ENCODE results near the gene WWOX.

WWOX gene

DNA sequence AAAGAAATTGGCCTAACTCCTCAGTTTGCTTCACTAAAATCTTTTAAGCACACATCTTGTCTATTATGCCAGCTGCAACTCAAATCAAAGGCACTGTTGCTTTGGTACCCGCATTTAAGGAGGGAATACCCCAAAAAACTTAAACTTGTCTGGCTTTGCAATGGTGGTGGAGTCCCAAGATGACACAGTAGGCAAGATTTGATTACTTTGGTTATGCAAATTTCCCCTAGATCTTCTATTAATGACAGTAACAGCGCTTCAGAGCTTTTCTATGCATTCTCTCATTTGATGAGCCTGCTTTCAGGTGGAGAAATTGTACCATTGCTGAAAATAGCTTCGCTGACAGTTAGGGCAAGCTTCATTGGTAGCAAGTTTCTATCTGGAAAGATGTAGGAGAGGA is 27.2 kb downstream of the WWOX start:
- WGBS, 2 experiments (ENCODE audit: insufficient coverage in 2 of 2): 72 to 80% methylated on average over 2 to 3 of the region's 3 CpGs
- H3K36me3 ChIP-seq (ENCODE audit: control insufficient read depth, insufficient read depth, low read length): no peaks in the 10 kb centered on the region
- H3K4me3 ChIP-seq (ENCODE audit: extremely low read depth, insufficient read depth, low read length, poor library complexity, severe bottlenecking): no peak overlapping the region
- H3K27ac ChIP-seq (ENCODE audit: low read depth, low read length, severe bottlenecking): no peak overlapping the region
- no peaks in the 10 kb centered on the region for H3K9me3 ChIP-seq (ENCODE audit: control insufficient read depth, low read length)
- no peaks in the 10 kb centered on the region for H3K4me1 ChIP-seq (ENCODE audit: control insufficient read depth, insufficient read depth, low read length, poor library complexity, severe bottlenecking)

DNA sequence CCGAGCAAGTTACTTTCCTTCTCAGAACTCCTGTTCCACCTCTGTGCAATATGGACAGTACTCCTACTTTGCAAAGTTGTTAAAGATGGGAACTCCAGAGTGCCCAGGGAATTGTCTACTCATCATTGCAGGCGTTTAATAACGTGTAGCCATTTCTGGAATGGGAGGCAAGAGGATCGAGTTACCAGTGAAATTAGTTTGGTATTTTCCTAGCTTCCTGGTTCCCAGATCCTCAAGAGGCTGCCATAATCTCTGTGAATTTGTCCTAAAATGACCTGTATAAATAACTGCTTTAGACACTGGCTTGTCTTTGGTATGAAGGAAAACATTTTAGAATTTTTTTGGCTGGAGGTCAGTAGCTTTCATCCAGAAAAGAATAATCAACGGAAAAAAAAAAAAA is 27.7 kb downstream of the WWOX start:
- no peak overlapping the region for H3K27ac ChIP-seq (ENCODE audit: low read depth, low read length, severe bottlenecking)
- no peaks in the 10 kb centered on the region for H3K36me3 ChIP-seq (ENCODE audit: control insufficient read depth, insufficient read depth, low read length)
- WGBS, 2 experiments (ENCODE audit: insufficient coverage in 2 of 2): 82 to 100% methylated on average over 2 to 3 of the region's 5 CpGs
- no peaks in the 10 kb centered on the region for H3K4me1 ChIP-seq (ENCODE audit: control insufficient read depth, insufficient read depth, low read length, poor library complexity, severe bottlenecking)
- no peak overlapping the region for H3K4me3 ChIP-seq (ENCODE audit: extremely low read depth, insufficient read depth, low read length, poor library complexity, severe bottlenecking)
- H3K9me3 ChIP-seq (ENCODE audit: control insufficient read depth, low read length): no peaks in the 10 kb centered on the region

DNA sequence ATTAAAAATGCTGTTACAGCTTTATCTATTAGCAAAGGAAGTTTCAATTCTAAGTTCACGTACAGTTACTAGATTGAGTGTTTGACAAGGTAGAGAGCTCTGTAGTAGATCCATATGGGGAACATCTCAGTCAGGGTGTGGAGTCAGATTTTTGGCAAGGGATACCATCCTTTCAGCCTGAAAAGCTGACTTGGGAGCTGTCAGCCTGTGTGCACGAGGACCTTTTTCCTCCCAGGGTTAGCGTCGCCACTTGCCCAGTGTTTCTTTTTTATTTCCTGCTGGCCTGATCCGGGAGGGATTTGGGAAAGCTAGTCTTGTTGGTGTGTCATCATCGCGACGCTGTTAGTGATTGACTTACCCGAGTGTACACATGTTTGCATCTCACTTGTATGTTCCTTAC is 29.5 kb downstream of the WWOX start:
- Histone ChIP-seq H3K9me3 (ENCODE audit: control insufficient read depth, low read length) (no peaks in the 10 kb centered on the region), H3K4me3 (ENCODE audit: extremely low read depth, insufficient read depth, low read length, poor library complexity, severe bottlenecking) (no peak overlapping the region), H3K4me1 (ENCODE audit: control insufficient read depth, insufficient read depth, low read length, poor library complexity, severe bottlenecking) (no peaks in the 10 kb centered on the region), H3K27ac (ENCODE audit: low read depth, low read length, severe bottlenecking) (no peak overlapping the region), H3K36me3 (ENCODE audit: control insufficient read depth, insufficient read depth, low read length) (no peaks in the 10 kb centered on the region)
- 98% methylated on average over 5 to 6 of the region's 9 CpGs for WGBS, 2 experiments (ENCODE audit: insufficient coverage in 2 of 2)

DNA sequence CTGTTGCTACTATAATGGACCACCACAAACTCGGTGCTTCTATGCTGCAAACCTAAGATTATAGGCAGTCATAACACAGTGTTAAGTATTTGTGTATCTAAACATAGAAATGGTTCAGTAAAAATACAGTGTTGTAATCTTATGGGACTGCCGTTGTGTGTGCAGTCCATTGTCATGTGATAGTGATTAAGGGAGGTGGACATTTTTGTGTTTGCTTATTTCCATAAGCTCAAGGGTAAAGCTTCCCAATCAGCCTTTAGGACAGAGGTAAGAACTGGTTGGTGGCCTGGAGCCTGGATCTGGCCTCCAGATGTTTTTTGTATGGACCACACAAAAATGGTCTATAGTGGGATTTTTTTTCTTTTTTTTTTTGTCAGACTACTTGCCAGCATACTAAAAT is 29.9 kb downstream of the WWOX start:
- 89 to 100% methylated on average over 1 of the region's 2 CpGs for WGBS, 2 experiments (ENCODE audit: insufficient coverage in 2 of 2)
- Histone ChIP-seq H3K9me3 (ENCODE audit: control insufficient read depth, low read length) (no peaks in the 10 kb centered on the region), H3K27ac (ENCODE audit: low read depth, low read length, severe bottlenecking) (no peak overlapping the region), H3K4me3 (ENCODE audit: extremely low read depth, insufficient read depth, low read length, poor library complexity, severe bottlenecking) (no peak overlapping the region), H3K4me1 (ENCODE audit: control insufficient read depth, insufficient read depth, low read length, poor library complexity, severe bottlenecking) (no peaks in the 10 kb centered on the region), H3K36me3 (ENCODE audit: control insufficient read depth, insufficient read depth, low read length) (no peaks in the 10 kb centered on the region)

DNA sequence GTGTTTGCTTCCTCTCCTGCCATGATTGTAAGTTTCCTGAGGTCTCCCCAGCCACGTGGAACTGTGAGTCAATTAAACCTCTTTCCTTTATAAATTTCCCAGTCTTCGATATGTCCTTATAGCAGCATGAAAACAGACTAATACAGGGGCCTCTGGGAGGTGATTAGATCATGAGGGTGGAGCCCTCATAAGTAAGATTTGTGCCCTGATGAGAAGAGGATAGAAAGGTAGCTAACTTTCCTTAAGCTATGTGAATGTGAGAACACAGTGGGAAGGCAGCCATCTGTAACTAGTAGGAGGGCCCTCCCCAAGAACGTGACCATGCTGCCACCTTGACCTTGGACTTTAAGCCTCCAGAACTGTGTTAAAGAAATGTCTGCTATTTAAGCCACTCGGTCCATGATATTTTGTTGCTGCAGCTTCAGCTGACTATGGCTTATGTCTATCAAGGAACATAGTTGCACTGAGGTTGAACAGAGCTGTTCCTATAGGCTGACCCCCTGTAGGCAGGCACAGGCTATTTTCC is 30.7 kb downstream of the WWOX start:
- Histone ChIP-seq H3K9me3 (ENCODE audit: control insufficient read depth, low read length) (no peaks in the 10 kb centered on the region), H3K4me1 (ENCODE audit: control insufficient read depth, insufficient read depth, low read length, poor library complexity, severe bottlenecking) (no peaks in the 10 kb centered on the region), H3K36me3 (ENCODE audit: control insufficient read depth, insufficient read depth, low read length) (no peaks in the 10 kb centered on the region), H3K4me3 (ENCODE audit: extremely low read depth, insufficient read depth, low read length, poor library complexity, severe bottlenecking) (no peak overlapping the region), H3K27ac (ENCODE audit: low read depth, low read length, severe bottlenecking) (no peak overlapping the region)
- 79 to 85% methylated on average over 2 to 3 of the region's 4 CpGs for whole genome bisulfite sequencing, 2 experiments (ENCODE audit: insufficient coverage in 2 of 2)

DNA sequence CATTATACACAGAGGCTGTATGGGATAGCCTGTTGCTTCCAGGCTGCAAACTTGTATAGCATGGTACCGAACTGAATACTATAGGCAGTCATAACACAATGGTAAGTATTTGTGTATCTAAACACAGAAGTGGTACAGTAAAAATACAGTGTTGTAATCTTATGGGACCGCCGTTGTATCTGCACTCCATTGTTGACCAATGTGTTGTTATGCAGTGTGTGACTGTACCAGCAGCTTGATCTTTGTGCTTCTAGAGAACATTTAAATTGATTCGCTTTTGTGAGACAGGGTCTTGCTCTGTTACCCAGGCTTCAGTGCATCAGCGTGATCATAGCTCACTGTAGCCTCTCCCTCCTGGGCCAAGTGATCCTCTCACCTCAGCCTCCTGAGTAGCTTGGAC is 31.5 kb downstream of the WWOX start:
- 79 to 100% methylated on average over 3 to 5 of the region's 5 CpGs for WGBS, 2 experiments (ENCODE audit: insufficient coverage in 2 of 2)
- H3K9me3 ChIP-seq (ENCODE audit: control insufficient read depth, low read length): no peaks in the 10 kb centered on the region
- H3K36me3 ChIP-seq (ENCODE audit: control insufficient read depth, insufficient read depth, low read length): no peaks in the 10 kb centered on the region
- H3K27ac ChIP-seq (ENCODE audit: low read depth, low read length, severe bottlenecking): no peak overlapping the region
- no peaks in the 10 kb centered on the region for H3K4me1 ChIP-seq (ENCODE audit: control insufficient read depth, insufficient read depth, low read length, poor library complexity, severe bottlenecking)
- no peak overlapping the region for H3K4me3 ChIP-seq (ENCODE audit: extremely low read depth, insufficient read depth, low read length, poor library complexity, severe bottlenecking)

DNA sequence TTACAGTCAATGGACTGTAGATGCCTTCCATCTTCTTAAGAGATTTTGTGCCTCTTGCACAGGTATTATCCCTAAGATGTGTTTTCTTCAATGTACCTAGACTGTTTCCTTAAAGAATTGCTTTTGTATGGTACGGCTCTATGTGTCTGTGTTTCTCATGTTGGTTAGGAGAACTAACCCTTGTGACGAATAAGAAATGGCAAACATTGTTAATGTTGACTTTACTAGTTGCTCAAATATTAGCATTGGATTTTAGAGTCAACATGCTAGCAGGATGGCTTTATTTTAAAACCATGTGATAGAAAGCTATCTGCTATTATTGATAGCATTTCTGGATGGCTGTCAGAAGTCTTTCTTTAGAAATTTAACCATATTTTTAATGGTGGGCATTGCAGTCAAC is 34.5 kb downstream of the WWOX start:
- no peaks in the 10 kb centered on the region for H3K36me3 ChIP-seq (ENCODE audit: control insufficient read depth, insufficient read depth, low read length)

DNA sequence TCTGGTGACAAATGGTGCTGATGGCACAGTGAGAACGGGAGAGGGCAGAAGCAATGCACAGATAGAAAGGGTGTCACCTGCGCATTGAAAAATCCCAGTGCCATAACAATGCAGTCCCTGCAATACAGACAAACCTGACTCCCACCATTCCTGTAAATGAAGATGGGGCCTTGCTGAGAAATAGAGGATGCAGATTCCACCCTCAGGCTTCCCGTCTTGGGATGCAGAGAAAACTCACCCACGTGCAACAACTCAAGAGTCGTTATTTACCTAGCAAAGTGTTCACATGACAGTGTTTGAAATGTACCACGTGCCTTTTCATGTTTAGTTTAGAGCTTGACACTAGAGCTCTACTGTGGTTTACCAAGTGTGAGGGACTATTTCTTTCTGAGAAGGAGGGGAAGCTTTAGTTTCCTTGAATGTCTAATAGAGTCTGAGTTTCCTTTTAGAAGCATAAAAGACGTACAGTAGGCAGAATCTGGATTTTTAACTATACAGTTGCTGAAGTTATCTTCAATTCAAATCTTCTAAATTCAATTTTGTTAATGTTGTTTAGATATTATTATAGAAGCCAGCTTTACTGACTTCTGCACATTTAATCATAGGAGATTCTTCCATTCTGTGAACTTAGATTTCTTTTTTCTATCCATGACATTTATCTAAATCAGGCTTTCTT is 35.6 kb downstream of the WWOX start:
- no peak overlapping the region for H3K27ac ChIP-seq (ENCODE audit: low read depth, low read length, severe bottlenecking)
- no peak overlapping the region for H3K4me3 ChIP-seq (ENCODE audit: extremely low read depth, insufficient read depth, low read length, poor library complexity, severe bottlenecking)
- no peaks in the 10 kb centered on the region for H3K4me1 ChIP-seq (ENCODE audit: control insufficient read depth, insufficient read depth, low read length, poor library complexity, severe bottlenecking)
- H3K36me3 ChIP-seq (ENCODE audit: control insufficient read depth, insufficient read depth, low read length): no peaks in the 10 kb centered on the region
- 87 to 96% methylated on average over 5 of the region's 7 CpGs for WGBS, 2 experiments (ENCODE audit: insufficient coverage in 2 of 2)
- H3K9me3 ChIP-seq (ENCODE audit: control insufficient read depth, low read length): no peaks in the 10 kb centered on the region

More for the DNA sequence above, 34.5 kb downstream of the WWOX start:
- Histone ChIP-seq H3K27ac (ENCODE audit: low read depth, low read length, severe bottlenecking) (no peak overlapping the region), H3K4me3 (ENCODE audit: extremely low read depth, insufficient read depth, low read length, poor library complexity, severe bottlenecking) (no peak overlapping the region), H3K9me3 (ENCODE audit: control insufficient read depth, low read length) (no peaks in the 10 kb centered on the region), H3K4me1 (ENCODE audit: control insufficient read depth, insufficient read depth, low read length, poor library complexity, severe bottlenecking) (no peaks in the 10 kb centered on the region)
- whole genome bisulfite sequencing, 2 experiments (ENCODE audit: insufficient coverage in 2 of 2): 88 to 92% methylated on average over 2 of the region's 2 CpGs

DNA sequence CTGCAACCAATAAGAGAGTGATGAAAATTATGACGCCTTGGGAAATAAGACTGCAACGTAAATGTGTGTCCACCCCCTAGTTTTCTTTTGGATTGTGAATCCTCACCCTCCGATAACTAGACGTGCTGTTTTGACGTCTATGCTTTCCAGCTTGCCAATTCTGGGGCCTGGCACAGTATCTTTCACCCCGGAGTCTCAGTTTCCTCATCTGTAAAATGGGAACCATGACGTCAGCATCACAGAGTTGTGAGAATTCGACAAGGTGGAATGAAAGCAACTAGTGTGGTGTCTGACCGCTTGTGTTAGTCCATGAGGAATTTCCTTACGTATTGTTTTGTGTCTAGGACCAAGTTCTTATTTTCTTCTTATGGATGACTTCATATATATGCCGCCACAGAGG is 37.7 kb downstream of the WWOX start:
- Histone ChIP-seq H3K27ac (ENCODE audit: low read depth, low read length, severe bottlenecking) (no peak overlapping the region), H3K9me3 (ENCODE audit: control insufficient read depth, low read length) (no peaks in the 10 kb centered on the region), H3K36me3 (ENCODE audit: control insufficient read depth, insufficient read depth, low read length) (no peaks in the 10 kb centered on the region), H3K4me3 (ENCODE audit: extremely low read depth, insufficient read depth, low read length, poor library complexity, severe bottlenecking) (no peak overlapping the region), H3K4me1 (ENCODE audit: control insufficient read depth, insufficient read depth, low read length, poor library complexity, severe bottlenecking) (no peaks in the 10 kb centered on the region)
- WGBS, 2 experiments (ENCODE audit: insufficient coverage in 2 of 2): 91 to 94% methylated on average over 11 of the region's 11 CpGs

DNA sequence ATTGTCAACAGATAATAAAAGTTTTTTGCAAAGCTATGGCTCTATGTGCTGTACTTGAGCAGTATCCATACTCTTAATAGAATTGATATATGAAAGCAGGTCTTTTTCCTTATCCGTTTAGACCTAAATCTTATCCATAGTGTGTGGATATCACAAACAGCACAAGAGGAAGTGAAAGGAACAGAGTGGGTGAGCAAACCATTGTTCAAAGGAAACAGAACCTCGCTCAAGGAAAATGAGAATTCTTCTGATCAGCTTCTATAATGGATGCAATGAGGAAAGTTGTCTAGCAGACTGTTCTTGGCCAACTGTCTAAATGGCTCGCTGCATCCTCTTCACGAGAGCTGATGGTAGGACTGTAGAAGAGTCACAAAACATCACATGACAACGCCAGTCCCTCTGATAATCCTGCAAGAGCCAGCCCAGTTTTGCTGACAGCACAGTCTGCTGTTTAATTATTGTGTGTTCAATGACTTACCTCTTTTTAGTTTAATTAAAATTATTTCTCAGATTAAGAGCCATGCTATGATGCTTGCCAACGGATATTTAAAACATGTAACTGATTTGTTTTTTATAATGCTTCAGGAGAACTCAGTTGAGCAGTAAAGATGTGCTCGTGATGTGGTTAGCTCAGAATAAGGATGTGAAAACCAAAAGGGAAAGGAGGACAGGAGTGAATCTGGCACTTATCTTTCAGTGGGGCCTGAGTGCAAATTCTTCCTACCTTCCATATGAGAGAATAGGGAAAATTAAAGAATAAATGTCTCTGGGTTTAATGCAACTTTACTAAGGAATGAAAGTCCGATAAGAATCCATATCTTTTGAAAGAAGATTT is 38.5 kb downstream of the WWOX start:
- Histone ChIP-seq H3K4me1 (ENCODE audit: control insufficient read depth, insufficient read depth, low read length, poor library complexity, severe bottlenecking) (no peaks in the 10 kb centered on the region), H3K36me3 (ENCODE audit: control insufficient read depth, insufficient read depth, low read length) (no peaks in the 10 kb centered on the region), H3K27ac (ENCODE audit: low read depth, low read length, severe bottlenecking) (no peak overlapping the region), H3K9me3 (ENCODE audit: control insufficient read depth, low read length) (no peaks in the 10 kb centered on the region), H3K4me3 (ENCODE audit: extremely low read depth, insufficient read depth, low read length, poor library complexity, severe bottlenecking) (no peak overlapping the region)
- WGBS, 2 experiments (ENCODE audit: insufficient coverage in 2 of 2): 93 to 98% methylated on average over 6 to 7 of the region's 8 CpGs
